HepG2 (cell line): Measurements from ENCODE around the gene NELFB. TPM values are rescaled to one million over a fixed set of nuclear protein-coding genes. Genes with fewer than 3 reads are reported as not detected.

Source experiments
- RAD21 ChIP-seq: fragments of 450-650 bp; formaldehyde crosslinking; IDR thresholded peaks from 2 replicates; pipeline ENCODE4 v1.5.0; 2020; ENCODE audit warnings: mild to moderate bottlenecking
- RORA ChIP-seq: sonication (generic); formaldehyde crosslinking; IDR thresholded peaks from 2 replicates; pipeline ENCODE4 v1.5.0; 2020; ENCODE audit warnings: mild to moderate bottlenecking, missing genetic modification reagents, moderate library complexity
- SP4 ChIP-seq: sonication (generic); formaldehyde crosslinking; IDR thresholded peaks from 2 replicates; pipeline ENCODE4 v1.8.1; 2023; ENCODE audit warnings: mild to moderate bottlenecking, missing genetic modification reagents
- SSRP1 ChIP-seq: IDR thresholded peaks from 2 replicates; pipeline ENCODE4 v1.6.1; 2016; ENCODE audit warnings: control low read depth
- ZBTB7B ChIP-seq: sonication (generic); formaldehyde crosslinking; IDR thresholded peaks from 2 replicates; pipeline ENCODE4 v1.4.0; 2020; ENCODE audit warnings: missing genetic modification reagents
- ZFP36 ChIP-seq: fragments of 150-350 bp; IDR thresholded peaks from 2 replicates; pipeline ENCODE4 v1.6.1; 2018; ENCODE audit warnings: borderline replicate concordance, low read length, low read depth; ENCODE audit not compliant: partially characterized antibody
- ZNF138 ChIP-seq: sonication (generic); formaldehyde crosslinking; IDR thresholded peaks from 2 replicates; pipeline ENCODE4 v1.5.0; 2020; ENCODE audit warnings: mild to moderate bottlenecking, low read depth, missing genetic modification reagents
- ZNF232 ChIP-seq: sonication (generic); formaldehyde crosslinking; IDR thresholded peaks from 2 replicates; pipeline ENCODE4 v1.4.0; 2020; ENCODE audit warnings: missing genetic modification reagents, borderline replicate concordance
- ZNF274 ChIP-seq: sonication (generic); formaldehyde crosslinking; IDR thresholded peaks from 2 replicates; pipeline ENCODE4 v1.5.1; 2020; ENCODE audit warnings: mild to moderate bottlenecking, missing genetic modification reagents
- ZNF451 ChIP-seq: sonication (generic); formaldehyde crosslinking; IDR thresholded peaks from 2 replicates; pipeline ENCODE4 v1.5.0; 2020; ENCODE audit warnings: mild to moderate bottlenecking, missing genetic modification reagents
- ZNF496 ChIP-seq: sonication (generic); formaldehyde crosslinking; IDR thresholded peaks from 2 replicates; pipeline ENCODE4 v1.8.1; 2023; ENCODE audit warnings: mild to moderate bottlenecking, moderate library complexity, missing genetic modification reagents; ENCODE audit not compliant: insufficient replicate concordance
- ZNF562 ChIP-seq: sonication (generic); formaldehyde crosslinking; IDR thresholded peaks from 2 replicates; pipeline ENCODE4 v1.8.0; 2022; ENCODE audit warnings: missing genetic modification reagents, borderline replicate concordance
- ZNF713 ChIP-seq: sonication (generic); formaldehyde crosslinking; IDR thresholded peaks from 2 replicates; pipeline ENCODE4 v1.4.0; 2020; ENCODE audit warnings: mild to moderate bottlenecking, missing genetic modification reagents
- ZNF780A ChIP-seq: sonication (generic); formaldehyde crosslinking; IDR thresholded peaks from 2 replicates; pipeline ENCODE4 v1.8.0; 2022; ENCODE audit warnings: mild to moderate bottlenecking, missing genetic modification reagents, moderate library complexity
- polyA plus RNA-seq, 8 experiments: library from polyadenylated mRNA; depleted of rRNA in 3 of 8; stranded (reverse) in 7 of 8; unstranded in 1 of 8; fragments of >200 nt; fragmentation: Illumina TruSeq in 4 of 8; extraction: Trizol in 4 of 8; gene quantifications; 2 replicates each; pipeline versions ENCODE4 v1.2.1 to v1.2.3, GENCODE V29; 2011 to 2016; ENCODE audit warnings: low read depth in 4 of 8, missing spikeins in 1 of 8, mixed read lengths in 1 of 8; ENCODE audit not compliant: insufficient read depth in 1 of 8
- total RNA-seq, 5 experiments: library from RNA; depleted of rRNA; stranded (reverse); fragments of >200 nt; fragmentation: Illumina TruSeq; extraction: Trizol; gene quantifications; 2 replicates each; pipeline ENCODE4 v1.2.3, GENCODE V29; 2016; ENCODE audit warnings: low read depth in 1 of 5
- TF ChIP-seq, protein P1 (sequence below): sonication (generic); formaldehyde crosslinking; IDR thresholded peaks from 2 replicates; pipeline ENCODE4 v1.4.0; 2020; ENCODE audit warnings: mild to moderate bottlenecking, missing genetic modification reagents
- TF ChIP-seq, protein P2 (sequence below), 2 experiments: sonication (generic) in 1 of 2; formaldehyde crosslinking in 1 of 2; IDR thresholded peaks; 2 replicates each; pipeline versions ENCODE4 v1.4.0 to v1.6.1; 2016 to 2020; ENCODE audit warnings: borderline replicate concordance in 1 of 2, low read depth in 1 of 2, mild to moderate bottlenecking in 1 of 2, missing genetic modification reagents in 1 of 2

NELFB gene
- total and polyA plus RNA-seq, 2 of the 13 experiments (the other 11 are each of a cell fraction or from before 2014, with no cell fraction given): 26.5 to 45.8 TPM

DNA sequence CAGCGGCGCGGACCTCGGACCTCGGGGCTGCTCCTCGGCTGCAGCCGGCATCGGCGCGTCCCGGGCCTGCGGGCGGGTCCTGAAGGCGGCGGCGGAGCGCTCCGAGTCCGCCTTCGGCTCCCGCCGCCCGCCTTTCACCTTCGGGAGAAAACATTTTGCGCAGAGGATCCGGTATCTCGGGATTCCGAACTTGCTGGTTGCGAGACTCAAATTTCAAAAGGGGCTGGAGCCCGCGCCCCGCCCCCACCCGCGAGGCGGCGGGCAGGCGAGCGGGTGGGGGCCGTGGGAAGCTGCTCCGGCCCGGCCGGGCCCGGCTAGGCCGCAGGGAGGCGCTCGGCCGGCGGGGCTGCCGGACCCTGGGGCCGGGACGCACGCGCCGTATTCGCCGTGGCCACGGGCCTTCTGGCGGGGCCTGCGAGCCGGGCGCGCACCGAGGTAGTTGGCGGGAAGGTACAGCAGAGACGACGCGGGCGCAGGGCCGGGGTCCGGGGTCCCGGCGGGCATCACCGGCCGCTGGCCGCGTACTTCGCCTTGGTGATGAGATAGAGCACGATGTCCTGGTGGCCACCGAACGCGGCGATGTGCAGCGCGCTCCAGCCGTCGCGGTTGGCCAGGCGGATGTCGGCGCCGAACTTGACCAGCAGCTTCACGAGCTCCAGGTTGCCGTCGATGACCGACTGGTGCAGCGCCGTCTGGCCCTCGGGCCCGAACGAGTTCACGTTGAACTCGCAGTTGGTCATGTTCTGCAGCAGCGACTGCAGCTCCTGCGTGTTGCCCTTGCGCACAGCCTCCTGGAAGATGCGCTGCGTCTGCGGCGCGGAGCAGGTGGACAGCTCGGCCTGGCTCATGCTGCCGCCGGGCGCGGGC is 46.2 kb downstream of the NELFB start (continued):
- TF ChIP-seq, protein P1, sequence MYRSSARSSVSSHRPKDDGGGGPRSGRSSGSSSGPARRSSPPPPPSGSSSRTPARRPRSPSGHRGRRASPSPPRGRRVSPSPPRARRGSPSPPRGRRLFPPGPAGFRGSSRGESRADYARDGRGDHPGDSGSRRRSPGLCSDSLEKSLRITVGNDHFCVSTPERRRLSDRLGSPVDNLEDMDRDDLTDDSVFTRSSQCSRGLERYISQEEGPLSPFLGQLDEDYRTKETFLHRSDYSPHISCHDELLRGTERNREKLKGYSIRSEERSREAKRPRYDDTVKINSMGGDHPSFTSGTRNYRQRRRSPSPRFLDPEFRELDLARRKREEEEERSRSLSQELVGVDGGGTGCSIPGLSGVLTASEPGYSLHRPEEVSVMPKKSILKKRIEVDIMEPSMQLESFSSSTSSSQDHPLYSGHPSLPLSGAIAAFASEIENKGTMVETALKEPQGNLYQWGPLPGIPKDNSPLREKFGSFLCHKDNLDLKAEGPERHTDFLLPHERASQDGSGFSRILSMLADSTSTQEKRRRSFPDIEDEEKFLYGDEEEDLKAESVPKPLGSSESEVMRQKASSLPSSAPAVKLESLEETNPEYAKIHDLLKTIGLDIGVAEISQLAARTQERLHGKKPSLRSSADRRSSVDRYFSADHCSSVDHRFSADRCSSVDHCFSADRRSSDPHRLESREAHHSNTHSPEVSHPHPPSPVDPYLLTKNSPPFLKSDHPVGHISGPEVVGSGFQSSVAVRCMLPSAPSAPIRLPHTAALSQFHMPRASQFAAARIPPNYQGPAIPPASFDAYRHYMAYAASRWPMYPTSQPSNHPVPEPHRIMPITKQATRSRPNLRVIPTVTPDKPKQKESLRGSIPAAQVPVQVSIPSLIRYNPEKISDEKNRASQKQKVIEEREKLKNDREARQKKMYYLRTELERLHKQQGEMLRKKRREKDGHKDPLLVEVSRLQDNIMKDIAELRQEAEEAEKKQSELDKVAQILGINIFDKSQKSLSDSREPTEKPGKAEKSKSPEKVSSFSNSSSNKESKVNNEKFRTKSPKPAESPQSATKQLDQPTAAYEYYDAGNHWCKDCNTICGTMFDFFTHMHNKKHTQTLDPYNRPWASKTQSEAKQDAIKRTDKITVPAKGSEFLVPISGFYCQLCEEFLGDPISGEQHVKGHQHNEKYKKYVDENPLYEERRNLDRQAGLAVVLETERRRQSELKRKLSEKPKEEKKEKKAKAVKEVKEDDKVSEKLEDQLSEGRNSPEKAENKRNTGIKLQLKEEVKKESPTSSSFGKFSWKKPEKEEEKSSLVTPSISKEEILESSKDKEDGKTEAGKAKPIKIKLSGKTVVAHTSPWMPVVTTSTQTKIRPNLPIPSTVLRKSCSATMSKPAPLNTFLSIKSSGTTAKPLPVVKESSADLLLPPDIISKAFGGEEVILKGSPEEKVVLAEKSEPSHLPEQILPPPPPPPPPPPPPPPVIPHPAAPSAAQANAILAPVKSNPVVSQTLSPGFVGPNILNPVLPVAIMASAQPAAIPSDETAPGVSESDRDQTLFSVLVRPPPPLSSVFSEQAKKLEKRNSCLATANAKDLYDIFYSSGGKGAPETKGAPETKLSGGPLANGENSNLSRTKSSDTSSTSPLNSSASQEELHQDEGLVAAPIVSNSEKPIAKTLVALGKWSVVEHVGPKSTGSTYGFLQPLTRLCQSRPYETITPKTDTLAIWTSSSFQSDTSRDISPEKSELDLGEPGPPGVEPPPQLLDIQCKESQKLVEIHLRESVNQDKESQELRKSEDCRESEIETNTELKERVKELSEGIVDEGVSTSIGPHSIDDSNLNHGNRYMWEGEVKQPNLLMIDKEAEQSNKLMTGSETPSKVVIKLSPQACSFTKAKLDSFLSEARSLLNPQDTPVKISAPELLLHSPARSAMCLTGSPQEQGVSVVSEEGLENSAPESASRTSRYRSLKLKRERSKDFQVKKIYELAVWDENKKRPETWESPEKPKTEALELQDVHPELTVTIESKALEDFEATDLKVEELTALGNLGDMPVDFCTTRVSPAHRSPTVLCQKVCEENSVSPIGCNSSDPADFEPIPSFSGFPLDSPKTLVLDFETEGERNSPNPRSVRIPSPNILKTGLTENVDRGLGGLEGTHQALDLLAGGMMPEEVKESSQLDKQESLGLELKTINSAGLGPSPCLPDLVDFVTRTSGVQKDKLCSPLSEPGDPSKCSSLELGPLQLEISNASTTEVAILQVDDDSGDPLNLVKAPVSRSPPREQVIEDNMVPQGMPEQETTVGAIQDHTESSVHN (CRISPR knock-in tag): no peak
- TF ChIP-seq ZNF232: no peak
- TF ChIP-seq ZNF274 (CRISPR knock-in tag): 0 out of 2 replicates have a peak, but pooled peaks have one; percentile 31
- no peak for TF ChIP-seq ZFP36
- peak; percentile 21; the same call in 1 of the 2 replicates for TF ChIP-seq RAD21 (CRISPR knock-in tag)
- no peak; the same call in 1 of the 2 replicates for TF ChIP-seq ZNF780A
- TF ChIP-seq ZNF713 (CRISPR knock-in tag): no peak
- no peak for TF ChIP-seq SSRP1
- TF ChIP-seq, protein P2, sequence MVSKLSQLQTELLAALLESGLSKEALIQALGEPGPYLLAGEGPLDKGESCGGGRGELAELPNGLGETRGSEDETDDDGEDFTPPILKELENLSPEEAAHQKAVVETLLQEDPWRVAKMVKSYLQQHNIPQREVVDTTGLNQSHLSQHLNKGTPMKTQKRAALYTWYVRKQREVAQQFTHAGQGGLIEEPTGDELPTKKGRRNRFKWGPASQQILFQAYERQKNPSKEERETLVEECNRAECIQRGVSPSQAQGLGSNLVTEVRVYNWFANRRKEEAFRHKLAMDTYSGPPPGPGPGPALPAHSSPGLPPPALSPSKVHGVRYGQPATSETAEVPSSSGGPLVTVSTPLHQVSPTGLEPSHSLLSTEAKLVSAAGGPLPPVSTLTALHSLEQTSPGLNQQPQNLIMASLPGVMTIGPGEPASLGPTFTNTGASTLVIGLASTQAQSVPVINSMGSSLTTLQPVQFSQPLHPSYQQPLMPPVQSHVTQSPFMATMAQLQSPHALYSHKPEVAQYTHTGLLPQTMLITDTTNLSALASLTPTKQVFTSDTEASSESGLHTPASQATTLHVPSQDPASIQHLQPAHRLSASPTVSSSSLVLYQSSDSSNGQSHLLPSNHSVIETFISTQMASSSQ (IDR thresholded peaks at IDR 0.05; ENCODE audit: low read depth): no peak
- TF ChIP-seq, protein P2 (CRISPR knock-in tag; IDR thresholded peaks at IDR 0.05; ENCODE audit: borderline replicate concordance): no peak
- no peak for TF ChIP-seq ZNF562 (CRISPR knock-in tag)
- no peak for TF ChIP-seq ZNF496 (CRISPR knock-in tag)
- no peak for TF ChIP-seq RORA (CRISPR knock-in tag)
- 0 out of 2 replicates have a peak, but pooled peaks have one; percentile 18 for TF ChIP-seq SP4 (CRISPR knock-in tag)
- no peak for TF ChIP-seq ZNF138 (CRISPR knock-in tag)
- TF ChIP-seq ZBTB7B (CRISPR knock-in tag): no peak
- no peak for TF ChIP-seq ZNF451 (CRISPR knock-in tag)
